HEK293 (cell line): Measurements from ENCODE around the gene RTCB.

Experiments
- CTCF ChIP-seq: fragments of 450-650 bp; formaldehyde crosslinking; IDR thresholded peaks from 2 replicates; pipeline ENCODE4 v1.5.1; 2016; ENCODE audit warnings: missing biosample characterization, missing genetic modification characterization
- ELK4 ChIP-seq: IDR thresholded peaks from 2 replicates; pipeline ENCODE4 v1.6.1; 2011; ENCODE audit warnings: mild to moderate bottlenecking, low read depth, low read length, borderline replicate concordance
- FEZF1 ChIP-seq: fragments of 450-650 bp; formaldehyde crosslinking; IDR thresholded peaks from 2 replicates; pipeline ENCODE4 v1.5.1; 2016; ENCODE audit warnings: missing biosample characterization, missing genetic modification characterization
- ZNF341 ChIP-seq: fragments of 450-650 bp; formaldehyde crosslinking; IDR thresholded peaks from 2 replicates; pipeline ENCODE4; 2016; ENCODE audit warnings: low read depth, missing biosample characterization, missing genetic modification characterization
- ZNF518A ChIP-seq: fragments of 450-650 bp; formaldehyde crosslinking; conservative IDR thresholded peaks from 2 replicates; pipeline ENCODE4 v1.5.1; 2016; ENCODE audit warnings: low read depth, missing biosample characterization, missing genetic modification characterization

GRCh38 chr22:32411402-32411801 lies 645 bp downstream of the RTCB start:
- TF ChIP-seq CTCF (no peak), ELK4 (no peak), ZNF341 (no peak), ZNF518A (tag by site-specific recombination) (no peak), FEZF1 (no peak)
